Mesenteric fat pad (tissue), 1 donor: ENCODE data around the gene TTC39B. TPM values are rescaled to one million over a fixed set of nuclear protein-coding genes. Genes with fewer than 3 reads are reported as not detected.

Experiments used
- DNase-seq: peaks from one replicate; pipeline ENCODE4 v3.0.0-alpha.2; 2020; ENCODE audit warnings: low spot score
- total RNA-seq: library from RNA; stranded (reverse); fragmentation: NEBNext Ultra II Directional; extraction: Animal tissue kit (Norgen Biotek cat#: 25700); gene quantifications from one replicate; pipeline ENCODE4 v1.2.1, GENCODE V29; 2021
- donor health status: DM: yes; HTN: yes; CAD: no.

TTC39B gene
- total RNA-seq, 1 donor from 2014 or later, result 7.2 TPM

GRCh38 chr9:15182730-15183129 is 124.3 kb downstream of the TTC39B start:
- DNase-seq, result no peak

- DNase-seq, result no peak
These were observed 124.9 kb downstream of the TTC39B start for GRCh38 chr9:15182101-15182551.

GRCh38 chr9:15180124-15180523 is 126.9 kb downstream of the TTC39B start:
- DNase-seq, result no peak

- no peak for DNase-seq
These were observed 128.4 kb downstream of the TTC39B start for GRCh38 chr9:15178631-15179030.

- no peak for DNase-seq
These were observed 130.2 kb downstream of the TTC39B start for GRCh38 chr9:15176836-15177235.

GRCh38 chr9:15163931-15164330 is 143.1 kb downstream of the TTC39B start:
- DNase-seq, result no peak

- no peak for DNase-seq
These were observed 145.3 kb downstream of the TTC39B start for GRCh38 chr9:15161753-15162152.

GRCh38 chr9:15160673-15161072 is 146.3 kb downstream of the TTC39B start:
- DNase-seq, result no peak

GRCh38 chr9:15158064-15158463 is 149.0 kb downstream of the TTC39B start:
- no peak for DNase-seq

GRCh38 chr9:15157381-15157780 is 149.6 kb downstream of the TTC39B start:
- no peak for DNase-seq

- no peak for DNase-seq
These were observed 150.8 kb downstream of the TTC39B start for GRCh38 chr9:15156241-15156640.

GRCh38 chr9:15155826-15156225 is 151.2 kb downstream of the TTC39B start:
- DNase-seq, result no peak

GRCh38 chr9:15155323-15155722 is 151.7 kb downstream of the TTC39B start:
- no peak for DNase-seq

GRCh38 chr9:15154677-15155076 is 152.3 kb downstream of the TTC39B start:
- no peak for DNase-seq

- DNase-seq, result no peak
These were observed 153.1 kb downstream of the TTC39B start for GRCh38 chr9:15153961-15154360.

- no peak for DNase-seq
These were observed 156.1 kb downstream of the TTC39B start for GRCh38 chr9:15150939-15151338.

- DNase-seq, result no peak
These were observed 157.6 kb downstream of the TTC39B start for GRCh38 chr9:15149450-15149849.

GRCh38 chr9:15146268-15146700 is 160.7 kb downstream of the TTC39B start:
- no peak for DNase-seq

- DNase-seq, result no peak
These were observed 162.4 kb downstream of the TTC39B start for GRCh38 chr9:15144622-15145061.

GRCh38 chr9:15142878-15143534 is 164.0 kb downstream of the TTC39B start:
- no peak for DNase-seq

- DNase-seq, result no peak
These were observed 167.0 kb downstream of the TTC39B start for GRCh38 chr9:15140051-15140450.

GRCh38 chr9:15139469-15139868 is 167.5 kb downstream of the TTC39B start:
- no peak for DNase-seq

GRCh38 chr9:15138357-15138686 is 168.7 kb downstream of the TTC39B start:
- DNase-seq, result no peak
